NCI-H345 (cell line): ENCODE measurements around the gene RPL18.
"Not testable (repeated sequence)": the region's sequence is repeated elsewhere in the genome, so short reads cannot be mapped to it uniquely, and the experiment has no call there.

Experiments
- DNase-seq: peaks from one replicate; lab custom pipeline; 2025; lab: John Stamatoyannopoulos, UW

The RPL18 gene

DNA sequence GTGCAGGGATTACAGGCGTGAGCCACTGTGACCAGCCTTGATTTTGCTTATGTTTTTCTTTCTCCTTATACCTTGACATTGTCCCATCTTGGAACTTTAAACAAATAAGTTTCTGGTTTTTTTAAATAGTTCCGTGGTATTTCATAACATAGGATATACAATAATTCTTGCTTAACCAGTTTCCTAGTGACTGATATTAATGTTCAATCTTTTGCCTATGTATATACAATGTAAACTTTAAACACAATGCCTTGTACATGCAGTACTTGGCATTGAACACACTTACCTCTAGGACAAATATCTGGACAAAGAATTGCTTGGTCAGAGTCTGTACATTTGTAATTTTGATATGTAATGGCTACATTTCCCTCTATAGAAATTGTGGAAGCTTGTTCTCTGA lies 36.8 kb downstream of the RPL18 start:
- DNase-seq: no peak

DNA sequence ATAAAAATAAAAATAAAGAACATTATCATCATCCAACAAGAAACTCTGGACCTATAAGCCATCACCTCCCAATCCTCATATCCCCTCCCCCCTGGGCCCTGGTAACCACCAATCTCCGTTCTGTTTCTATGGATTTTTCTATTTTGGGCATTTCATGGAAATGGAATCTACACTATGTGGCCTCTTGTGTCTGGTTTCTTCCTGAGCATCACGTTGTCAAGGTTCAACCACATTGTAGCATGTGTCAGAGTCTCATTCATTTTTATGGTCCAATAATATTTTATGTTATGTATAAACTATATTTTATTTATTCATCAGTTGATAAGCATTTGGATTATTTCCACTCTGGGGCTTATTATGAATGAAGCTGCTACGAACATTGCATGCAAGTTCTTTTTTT lies 40.1 kb downstream of the RPL18 start:
- no peak for DNase-seq

GRCh38 chr19:48577908-48578307 lies 41.1 kb downstream of the RPL18 start:
- DNase-seq: not testable (repeated sequence)

DNA sequence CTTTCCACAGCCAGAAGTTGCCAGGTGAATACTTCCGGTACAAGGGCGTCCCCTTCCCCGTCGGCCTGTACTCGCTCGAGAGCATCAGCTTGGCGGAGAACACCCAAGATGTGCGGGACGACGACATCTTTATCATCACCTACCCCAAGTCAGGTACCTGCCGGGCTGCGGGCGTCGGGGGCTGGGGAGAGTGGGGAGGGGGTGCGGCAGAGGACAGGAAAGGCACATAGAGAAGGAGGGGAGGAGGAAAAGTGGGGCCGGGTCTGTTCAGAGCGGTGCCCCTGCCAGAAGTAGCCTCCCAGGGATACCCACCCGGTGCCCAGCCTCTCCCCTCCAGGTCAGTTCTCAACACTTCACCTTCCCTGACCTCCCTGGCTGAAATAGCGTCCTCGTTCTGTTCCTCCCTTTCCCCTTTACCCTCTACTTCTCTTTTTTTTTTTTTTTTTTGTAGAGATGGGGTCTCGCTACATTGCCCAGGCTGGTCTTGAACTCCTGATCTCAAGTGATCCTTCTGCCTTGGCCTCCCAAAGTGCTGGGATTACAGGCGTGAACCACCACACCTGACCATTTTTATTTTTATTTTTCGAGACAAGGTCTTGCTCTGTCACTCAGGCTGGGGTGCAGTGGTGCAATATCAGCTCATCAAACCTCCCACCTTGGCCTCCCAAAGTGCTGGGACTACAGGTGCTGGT lies 42.9 kb downstream of the RPL18 start:
- DNase-seq: no peak

GRCh38 chr19:48573163-48573505 lies 45.8 kb downstream of the RPL18 start:
- DNase-seq: no peak

DNA sequence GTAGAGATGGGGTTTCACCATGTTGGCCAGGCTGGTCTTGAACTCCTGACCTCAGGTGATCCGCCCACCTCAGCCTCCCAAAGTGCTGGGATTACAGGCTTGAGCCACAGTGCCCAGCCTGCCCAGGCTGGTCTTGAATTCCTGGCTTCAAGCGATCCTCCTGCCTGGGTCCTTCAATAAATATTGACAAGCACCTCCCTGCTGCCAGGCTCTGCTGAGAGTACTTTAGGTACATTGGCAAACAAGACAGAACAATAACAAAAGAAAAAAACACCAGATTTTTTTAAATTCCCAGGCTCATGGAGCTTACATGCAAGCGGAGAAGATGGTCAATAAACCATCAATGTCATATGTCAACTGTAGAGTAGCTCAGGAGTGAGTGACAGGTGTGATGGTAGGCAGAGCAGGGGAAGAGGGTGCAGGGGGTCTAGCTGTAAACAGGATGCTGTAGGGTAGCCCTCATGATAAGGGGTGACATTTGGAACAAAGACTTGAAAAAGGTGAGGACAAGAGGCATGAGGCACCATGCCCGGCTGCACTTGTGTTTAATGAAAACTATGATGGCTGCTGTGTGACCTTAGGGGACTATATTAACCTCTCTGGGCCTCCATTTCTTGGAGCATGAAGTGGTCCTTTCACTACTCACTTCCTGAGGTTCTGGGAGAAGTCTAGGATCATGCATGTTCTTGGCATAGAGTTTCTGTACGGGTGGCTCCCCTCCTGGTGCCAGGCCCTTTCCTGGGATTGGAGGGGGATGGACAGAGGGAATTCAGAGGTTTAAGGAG lies 47.4 kb downstream of the RPL18 start:
- DNase-seq: peak; percentile 72

GRCh38 chr19:48569814-48570213 lies 49.2 kb downstream of the RPL18 start:
- no peak for DNase-seq

GRCh38 chr19:48568345-48568886 lies 50.6 kb downstream of the RPL18 start:
- DNase-seq: no peak
